ENCODE results near the gene WDR5B.
"Not testable (repeated sequence)": the region's sequence is repeated elsewhere in the genome, so short reads cannot be mapped to it uniquely, and the experiment has no call there.

The WDR5B gene

DNA sequence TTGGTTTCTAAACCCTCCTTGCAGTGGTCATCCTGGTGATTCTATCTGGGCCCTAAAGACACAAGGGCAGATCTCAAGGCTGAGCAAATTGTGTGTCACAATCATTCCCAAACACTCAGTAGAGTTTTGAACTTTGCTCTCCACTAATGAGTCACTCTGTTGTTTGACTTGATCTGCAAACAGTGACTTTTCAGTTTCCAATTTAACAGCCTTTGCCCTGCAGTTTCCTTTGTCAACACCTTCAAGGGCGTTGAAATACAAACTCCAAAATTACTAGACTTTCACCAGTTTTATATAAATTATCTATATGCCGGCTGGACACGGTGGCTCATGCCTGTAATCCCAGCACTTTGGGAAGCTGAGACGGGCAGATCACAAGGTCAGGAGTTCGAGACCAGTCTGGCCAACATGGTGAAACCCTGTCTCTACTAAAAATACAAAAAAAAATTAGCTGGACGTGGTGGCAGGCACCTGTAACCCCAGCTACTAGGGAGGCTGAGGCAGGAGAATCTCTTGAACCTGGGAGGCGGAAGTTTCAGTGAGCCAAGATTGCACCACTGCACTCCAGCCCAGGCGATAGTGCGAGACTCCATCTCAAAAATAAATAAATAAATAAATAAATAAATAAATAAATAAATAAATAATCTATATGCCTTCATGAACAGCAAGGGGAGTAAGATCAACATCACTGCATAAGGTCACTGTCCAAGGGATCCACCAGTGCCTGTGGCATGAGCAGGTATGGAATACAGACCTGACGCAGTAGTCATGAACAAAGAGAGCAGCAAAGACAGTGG lies 50.1 kb downstream of the WDR5B start:
- not testable (repeated sequence) for DNase-seq (ENCODE audit: low read depth)

DNA sequence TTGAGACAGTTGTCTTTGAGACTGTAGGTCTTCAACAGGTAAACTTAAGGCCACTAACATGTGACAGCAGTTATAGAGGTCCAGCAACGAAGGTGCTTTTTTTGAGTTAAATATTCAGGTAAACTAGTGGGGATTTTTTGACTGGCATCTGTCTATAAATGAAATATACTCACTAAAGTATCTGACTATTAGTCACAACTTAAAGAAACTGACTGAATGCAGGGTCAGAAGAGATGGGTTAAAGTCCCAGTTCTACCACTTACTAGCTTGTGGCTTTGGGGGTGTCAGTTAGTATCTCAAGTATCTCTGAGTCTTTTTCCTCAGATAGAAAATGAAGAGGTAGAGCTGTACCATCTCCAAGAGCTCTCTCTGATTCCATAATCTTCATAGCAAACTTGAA lies 50.8 kb downstream of the WDR5B start:
- no peak for DNase-seq (ENCODE audit: low read depth)

DNA sequence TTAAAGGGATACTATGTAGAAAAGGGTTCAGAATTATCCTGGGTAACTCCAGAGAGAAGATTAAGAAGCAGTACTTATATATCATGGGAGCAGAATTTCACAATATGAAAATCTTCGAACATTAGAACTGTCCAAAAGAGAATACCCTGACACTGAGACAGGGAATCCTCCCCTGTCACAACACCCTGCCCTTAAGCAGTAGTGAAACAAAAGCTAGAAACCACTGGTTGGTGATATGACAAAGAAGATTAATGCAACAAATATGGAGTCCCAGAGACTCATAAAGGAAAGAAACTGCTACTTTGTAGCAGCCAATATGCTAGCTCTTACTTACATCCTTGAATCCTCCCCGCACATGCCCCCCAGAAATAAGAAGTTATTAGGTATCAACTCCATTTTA lies 51.4 kb downstream of the WDR5B start:
- no peak for DNase-seq (ENCODE audit: low read depth)
